CD4-positive, alpha-beta T cell treated with Interleukin-10 for 1 hour (primary cell): ENCODE measurements around the gene CLNS1A.
"Not testable (repeated sequence)": the region's sequence is repeated elsewhere in the genome, so short reads cannot be mapped to it uniquely, and the experiment has no call there.

Experiments used
- DNase-seq: peaks from one replicate; pipeline ENCODE4 v3.0.0-alpha.2; 2020

CLNS1A gene

DNA sequence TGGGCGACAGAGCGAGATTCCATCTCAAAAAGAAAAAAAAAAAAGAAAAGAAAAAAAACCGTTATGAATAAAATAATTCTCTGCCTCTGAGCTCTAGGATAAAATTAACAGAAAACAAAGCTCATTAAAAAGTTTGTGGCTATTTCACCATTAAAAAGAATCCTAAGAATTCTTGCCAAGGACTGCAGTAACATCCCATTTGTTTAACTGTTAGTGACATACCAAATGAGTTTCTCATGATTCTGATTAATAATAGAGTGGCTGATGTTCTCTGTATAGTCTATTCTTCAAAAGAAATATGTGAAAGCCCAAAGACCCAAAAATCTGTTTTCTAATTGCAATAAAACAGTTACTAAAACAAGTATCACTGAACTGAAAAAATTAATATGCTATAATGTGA is 19.7 kb downstream of the CLNS1A start:
- no peak for DNase-seq

DNA sequence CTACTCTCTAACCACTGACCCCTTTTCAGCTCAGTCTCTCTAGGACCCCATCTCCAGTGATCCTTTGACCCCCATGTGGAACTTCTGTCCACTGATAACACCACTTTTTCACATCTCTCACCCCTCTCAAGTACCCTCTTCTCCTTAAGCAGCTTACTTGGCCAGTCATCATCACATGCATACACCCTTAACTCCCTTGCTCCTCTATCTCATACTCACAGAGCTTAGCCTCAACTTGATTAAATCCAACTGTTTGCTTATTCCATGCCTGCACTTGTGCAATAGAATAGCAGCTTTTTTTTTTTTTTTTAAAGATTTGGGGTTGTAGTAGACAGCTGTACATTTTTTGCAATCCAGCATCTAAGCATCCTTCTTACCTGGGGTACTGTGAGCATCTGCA is 25.7 kb downstream of the CLNS1A start:
- DNase-seq, result no peak

DNA sequence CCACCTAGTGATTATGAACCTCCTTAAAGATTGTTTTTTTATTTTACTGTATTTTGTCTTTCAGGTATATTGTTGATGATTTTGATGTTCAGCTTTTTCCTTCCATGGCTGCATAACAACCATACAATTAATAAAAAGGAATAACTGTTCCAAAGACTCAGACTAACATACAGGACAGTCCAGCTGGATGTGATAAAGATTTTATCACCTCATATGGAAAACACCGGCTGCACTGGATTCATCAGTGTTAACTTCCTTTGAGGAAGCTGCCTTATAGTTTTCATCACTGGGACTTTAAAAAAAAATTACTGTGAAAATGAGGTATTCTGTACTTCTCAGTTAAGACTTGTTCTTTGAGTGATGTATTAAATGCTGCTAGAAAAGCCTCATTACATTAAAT is 28.4 kb downstream of the CLNS1A start:
- no peak for DNase-seq

DNA sequence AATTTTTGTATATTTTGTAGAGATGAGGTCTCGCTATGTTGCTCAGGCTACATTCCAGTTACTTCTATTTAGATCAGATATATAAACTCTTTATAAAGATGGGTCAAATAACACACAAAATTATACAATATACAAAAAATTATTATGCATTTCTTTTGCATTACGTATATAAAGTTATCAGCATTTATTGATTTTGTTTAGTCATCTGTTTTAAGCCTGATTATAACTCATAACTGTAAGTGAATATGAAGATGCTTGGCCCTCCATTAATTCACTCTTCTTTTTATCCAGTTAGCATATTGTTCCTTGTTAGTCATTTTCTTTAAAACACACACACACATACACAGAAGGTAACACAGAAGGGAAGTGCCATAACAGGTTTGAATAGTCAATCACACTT is 33.3 kb downstream of the CLNS1A start:
- DNase-seq, result no peak

DNA sequence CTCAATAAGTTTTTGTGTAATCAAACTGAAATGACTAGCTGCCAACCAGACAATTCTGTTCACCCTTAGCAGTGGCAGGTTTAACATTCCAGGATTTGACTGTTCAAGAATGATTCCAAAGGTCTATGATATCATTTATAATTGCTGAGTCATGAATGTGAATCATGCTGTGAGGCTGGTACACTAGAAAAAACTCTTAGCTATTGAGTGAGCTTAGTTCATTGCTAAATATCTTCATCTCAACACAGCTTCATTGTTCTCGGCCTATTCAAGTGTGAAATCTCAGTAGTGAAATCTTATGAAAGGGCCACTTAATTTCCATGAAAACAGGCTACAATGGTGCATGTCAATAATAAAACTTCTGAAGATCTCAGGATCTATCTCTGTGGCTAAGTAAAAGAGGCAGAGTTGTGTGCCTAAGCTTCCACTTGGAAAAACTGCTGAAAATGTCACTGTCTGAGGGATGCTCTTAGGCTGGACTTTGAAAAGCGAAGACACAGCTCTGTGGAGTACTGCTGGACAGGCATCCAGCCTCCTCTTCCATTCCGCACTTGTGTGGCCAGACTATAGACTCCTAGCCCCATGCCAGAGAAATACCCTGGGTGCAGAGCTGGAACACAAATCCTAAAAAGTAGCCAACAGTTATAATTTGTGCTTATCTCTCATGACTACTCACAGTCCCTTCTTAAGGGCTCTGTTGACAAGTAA is 35.1 kb downstream of the CLNS1A start:
- no peak for DNase-seq

DNA sequence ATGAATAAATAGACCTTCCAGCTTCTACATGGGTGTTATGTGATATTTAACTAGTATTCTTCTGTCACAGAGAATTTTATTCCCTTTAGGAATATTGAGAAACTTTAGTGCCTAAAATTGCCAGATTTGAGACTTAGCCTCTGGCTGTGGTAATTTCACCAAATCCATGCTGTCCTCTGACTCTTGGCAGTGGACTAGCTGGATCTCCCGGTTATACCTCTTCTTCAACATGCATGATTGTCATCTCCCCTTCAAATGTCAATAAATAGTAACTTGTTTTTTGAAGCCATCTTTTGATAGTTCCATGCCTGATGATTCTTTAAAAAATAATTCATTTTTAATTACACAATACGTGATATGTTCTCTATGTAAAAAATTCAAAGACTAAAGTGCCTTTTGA is 39.4 kb downstream of the CLNS1A start:
- DNase-seq, result no peak

DNA sequence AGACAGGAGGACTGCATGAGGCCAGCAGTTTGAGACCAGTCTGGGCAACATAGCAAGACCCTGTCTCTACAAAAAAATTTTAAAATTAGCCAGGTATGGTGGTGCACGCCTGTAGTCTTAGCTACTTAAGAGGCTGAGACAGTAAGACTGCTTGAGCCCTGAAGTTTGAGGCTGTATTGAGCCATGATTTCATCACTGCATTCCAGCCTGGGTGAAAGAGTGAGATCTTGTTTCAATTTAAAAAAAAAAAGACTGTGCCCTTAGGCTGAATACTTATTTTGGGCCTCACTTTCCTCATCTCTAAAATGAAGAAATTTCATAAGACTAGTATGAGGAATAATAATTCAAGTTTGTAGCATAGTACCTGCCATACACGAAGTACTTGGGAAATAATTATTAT is 41.0 kb downstream of the CLNS1A start:
- DNase-seq, result no peak

DNA sequence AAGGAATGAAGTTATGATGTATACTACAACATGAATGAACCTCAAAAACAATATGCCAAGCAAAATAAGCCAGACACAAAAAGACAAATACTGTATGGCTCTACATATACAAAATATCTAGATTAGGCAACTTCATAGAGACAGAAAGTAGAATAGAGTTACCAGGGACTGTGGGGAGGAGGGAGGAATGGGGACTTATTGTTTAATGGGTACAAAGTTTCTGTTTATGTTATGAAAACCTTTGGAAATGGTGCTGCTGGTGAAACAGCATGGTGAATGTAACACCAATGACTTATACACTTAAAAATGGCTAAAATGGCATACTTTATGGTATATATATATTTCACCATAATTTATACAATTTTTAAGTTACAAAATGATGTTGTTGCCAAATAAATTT is 43.7 kb downstream of the CLNS1A start:
- no peak for DNase-seq

DNA sequence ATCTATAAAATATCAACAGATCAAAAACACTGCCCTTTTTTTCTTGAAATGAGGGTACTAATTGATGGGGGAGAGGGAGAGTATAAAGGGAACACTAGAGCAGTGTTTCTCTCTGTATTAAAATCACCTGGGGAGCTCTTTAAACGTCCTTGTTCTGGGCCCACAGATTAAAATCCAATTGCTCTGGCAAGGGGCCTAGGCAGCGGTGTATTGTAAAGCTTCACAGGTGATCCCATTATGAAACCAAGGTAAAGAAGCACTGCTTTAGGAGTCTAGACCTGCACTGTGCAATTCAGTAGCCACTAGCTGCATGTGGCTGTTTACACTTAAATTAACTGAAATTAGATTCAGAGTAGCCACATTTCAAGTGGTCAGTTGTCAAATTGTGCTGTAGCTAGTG is 44.9 kb downstream of the CLNS1A start:
- no peak for DNase-seq

DNA sequence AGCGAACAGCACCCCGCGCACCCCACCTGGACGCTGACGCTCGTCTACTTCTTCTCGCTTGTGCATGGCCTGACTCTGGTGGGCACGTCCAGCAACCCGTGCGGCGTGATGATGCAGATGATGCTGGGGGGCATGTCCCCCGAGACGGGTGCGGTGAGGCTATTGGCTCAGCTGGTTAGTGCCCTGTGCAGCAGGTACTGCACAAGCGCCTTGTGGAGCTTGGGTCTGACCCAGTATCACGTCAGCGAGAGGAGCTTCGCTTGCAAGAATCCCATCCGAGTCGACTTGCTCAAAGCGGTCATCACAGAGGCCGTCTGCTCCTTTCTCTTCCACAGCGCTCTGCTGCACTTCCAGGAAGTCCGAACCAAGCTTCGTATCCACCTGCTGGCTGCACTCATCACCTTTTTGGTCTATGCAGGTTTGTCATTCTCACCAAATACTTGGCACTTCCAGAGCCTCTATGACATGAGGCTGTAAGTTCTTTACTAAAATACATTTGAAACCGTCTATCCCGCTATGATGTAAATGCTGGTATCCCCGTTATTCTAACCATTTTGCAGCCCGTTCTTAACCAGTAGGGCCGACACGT is 47.3 kb downstream of the CLNS1A start:
- DNase-seq, result peak; percentile 4

DNA sequence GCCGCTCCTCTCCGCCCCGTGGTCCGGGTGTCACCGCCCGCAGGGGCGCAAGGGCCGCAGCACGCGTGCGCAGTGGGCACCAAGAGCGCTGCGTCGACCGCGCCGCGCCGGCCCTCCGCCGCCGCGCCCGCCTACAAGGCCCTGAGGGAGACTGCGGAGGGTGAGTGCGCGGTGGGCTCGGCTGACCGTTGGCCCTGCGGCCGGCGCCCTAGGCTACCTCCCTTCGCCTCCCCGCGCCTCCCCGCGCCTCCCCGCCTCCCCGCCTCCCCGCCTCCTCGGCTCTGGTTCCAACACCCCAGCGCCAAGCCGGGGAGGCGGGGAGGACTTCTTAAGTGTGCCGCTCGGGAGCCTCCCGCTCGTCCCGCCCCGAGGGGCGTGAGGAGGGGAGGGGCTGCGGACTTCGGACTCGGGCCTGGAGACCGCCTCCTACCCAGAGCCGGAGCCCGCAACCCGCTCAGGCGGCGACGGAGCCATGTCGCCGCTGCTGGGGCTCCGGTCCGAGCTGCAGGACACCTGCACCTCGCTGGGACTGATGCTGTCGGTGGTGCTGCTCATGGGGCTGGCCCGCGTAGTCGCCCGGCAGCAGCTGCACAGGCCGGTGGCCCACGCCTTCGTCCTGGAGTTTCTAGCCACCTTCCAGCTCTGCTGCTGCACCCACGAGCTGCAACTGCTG is 47.9 kb downstream of the CLNS1A start, which contains the start of gene AQP11:
Gene AQP11, plus strand, starts transcription at position 433 of the 673 bp plus-strand sequence. Its CDS starts 40 bp downstream, at position 473.
- DNase-seq, result peak; percentile 51

DNA sequence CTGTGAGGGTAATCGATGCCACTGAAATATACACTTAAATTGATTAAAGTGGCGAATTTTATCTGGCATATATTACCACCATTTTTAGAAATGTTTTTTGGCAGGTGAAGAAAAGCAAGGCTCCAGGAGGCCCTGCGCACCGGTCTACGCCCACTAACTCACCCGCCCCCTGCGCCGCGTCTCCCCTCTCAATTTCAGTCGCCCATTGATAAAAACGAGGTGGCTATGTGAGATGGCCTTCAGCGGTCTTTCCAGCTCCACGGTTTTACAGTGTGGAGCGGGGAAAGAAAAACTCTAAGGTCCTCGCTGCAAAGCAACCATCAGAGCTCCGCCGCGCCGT is 48.4 kb downstream of the CLNS1A start:
- no peak for DNase-seq

DNA sequence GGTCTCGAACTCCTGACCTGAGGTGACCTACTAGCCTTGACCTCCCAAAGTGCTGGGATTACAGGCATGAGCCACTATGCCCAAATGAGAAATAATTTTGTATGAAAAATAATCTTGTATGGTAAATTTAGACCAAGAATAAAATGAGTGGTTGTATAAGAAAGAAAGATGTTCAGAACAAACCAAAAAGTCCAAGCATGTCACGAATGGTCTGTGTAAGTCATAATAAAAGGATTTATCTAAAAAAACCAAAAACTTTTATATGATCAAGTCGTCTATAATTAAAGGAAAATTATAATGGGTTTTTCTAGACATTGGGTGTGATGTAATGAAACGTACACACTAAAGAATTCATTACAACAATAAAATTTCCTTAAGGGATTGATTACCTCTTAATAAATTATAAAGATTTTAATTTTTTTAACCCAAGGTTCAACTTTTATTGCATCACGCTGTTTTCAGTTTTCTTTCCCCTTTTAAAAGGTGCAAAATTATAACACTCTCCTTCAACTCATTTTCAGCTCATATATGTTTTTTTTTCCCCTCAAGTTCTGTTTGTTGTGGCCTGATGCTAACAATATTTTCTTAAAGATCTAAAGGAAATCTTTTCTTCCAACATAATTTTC is 56.8 kb downstream of the CLNS1A start:
- no peak for DNase-seq

DNA sequence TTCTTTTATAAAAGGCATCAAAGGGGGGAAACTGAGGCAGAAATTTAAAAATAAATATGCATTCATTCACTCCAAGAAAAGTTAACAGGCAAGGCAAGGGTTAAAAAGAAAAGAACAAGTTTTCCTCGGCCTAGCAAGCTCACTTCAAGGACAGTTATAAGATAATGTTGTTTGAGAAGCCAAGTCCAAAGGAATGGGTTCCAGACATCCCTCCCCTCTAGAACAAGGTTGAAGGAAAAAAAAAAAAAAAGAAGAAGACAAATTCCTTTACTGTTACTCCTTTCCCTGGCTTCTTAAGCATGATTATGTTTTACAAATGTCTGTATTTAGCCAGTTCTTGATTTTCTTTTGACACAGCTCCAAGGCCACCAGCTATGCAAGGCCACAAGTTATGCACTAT is 62.2 kb downstream of the CLNS1A start:
- not testable (repeated sequence) for DNase-seq

DNA sequence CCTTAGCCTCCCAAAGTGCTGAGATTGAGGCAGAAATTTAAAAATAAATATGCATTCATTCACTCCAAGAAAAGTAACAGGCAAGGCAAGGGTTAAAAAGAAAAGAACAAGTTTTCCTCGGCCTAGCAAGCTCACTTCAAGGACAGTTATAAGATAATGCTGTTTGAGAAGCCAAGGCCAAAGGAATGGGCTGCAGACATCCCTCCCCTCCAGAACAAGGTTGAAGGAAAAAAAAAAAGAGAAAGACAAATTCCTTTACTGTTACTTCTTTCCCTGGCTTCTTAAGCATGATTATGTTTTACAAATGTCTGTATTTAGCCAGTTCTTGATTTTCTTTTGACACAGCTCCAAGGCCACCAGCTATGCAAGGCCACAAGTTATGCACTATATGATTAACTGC is 66.7 kb downstream of the CLNS1A start:
- DNase-seq, result not testable (repeated sequence)

DNA sequence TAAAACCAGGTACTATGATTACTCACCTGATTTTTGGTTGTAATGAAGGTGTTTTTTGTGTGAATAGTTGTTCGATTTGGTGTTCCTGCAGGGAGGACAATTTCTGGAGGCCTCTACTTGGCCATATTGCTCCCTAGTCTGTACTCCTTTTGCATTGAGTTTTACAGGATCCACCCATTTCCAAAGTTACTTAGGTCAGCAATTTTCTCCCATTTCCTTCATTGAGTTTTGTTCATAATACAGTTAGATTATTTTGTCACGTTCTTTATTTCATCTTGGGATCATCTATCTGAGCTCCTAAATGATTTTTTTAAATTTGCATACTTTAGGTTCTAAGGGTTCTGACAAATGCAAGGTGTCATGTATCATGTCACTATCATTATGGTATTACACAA is 67.9 kb downstream of the CLNS1A start:
- no peak for DNase-seq

DNA sequence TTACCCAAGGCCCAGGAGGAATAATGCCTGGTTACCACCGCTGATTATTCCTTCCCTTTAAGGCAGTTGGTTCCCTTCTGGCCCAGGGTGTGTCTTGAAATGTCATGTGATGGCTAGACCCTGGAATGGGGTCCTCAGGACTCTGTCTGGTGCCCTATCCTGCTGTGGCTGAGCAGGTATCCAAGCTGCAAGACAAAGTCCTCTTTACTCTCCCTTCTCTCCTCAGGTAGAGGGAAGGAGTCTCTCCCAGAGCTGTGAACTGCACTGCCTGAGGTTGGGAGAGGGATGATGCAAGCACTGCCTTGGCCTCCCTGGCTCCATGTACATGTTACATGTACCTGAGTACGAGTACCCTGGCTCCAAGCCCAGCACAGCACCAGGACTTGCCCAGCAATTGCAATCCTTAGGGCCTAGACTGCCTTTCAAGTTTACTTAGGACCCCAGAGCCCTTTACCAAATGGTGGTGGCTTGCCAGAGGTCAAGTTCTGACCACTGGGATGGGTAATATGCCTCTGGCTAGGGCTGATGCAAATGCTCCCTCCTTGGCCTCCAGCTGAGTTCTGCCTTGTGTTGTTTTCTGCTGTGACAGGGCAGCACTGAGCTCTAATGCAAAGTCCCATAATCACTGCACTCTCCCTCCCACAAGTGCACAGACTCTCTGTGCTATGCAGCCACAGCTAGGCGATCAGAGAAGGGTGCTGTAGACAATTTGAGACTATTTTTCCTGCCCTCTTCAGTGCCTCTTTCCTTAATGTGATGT is 68.5 kb downstream of the CLNS1A start:
- DNase-seq, result no peak

DNA sequence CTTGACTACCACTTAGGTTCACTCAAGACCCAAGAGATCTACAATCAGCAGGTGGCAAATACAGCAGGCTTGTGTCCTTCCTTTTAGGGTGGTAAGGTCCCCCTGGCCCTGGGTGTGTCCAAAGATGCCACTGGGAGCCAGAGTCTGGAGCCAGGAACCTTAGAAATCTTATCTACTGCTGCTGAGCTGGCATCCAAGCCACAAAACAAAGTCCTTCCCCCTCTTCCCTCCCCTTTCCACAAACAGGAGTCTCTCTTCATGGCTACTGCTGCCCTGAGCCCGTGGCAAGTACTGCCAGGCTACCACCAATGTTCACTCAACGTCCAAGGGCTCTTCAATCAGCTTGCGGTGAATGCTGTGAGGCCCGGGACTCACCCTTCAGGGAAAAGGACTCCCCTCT is 69.3 kb downstream of the CLNS1A start:
- no peak for DNase-seq
